ENCODE results near the gene TNIP1.
A peak's percentile ranks its signal among the peaks of the same experiment; 100 is the strongest.

The TNIP1 gene

GRCh38 chr5:151083081-151083676 lies 2.3 kb upstream of the TNIP1 start:
- no peak for DNase-seq (ENCODE audit: low spot score)

GRCh38 chr5:151082282-151082902 lies 1.6 kb upstream of the TNIP1 start:
- DNase-seq (ENCODE audit: low spot score), result peak; percentile 24

- no peak for DNase-seq (ENCODE audit: low spot score)
These were observed 822 bp upstream of the TNIP1 start for GRCh38 chr5:151081431-151082281.

DNA sequence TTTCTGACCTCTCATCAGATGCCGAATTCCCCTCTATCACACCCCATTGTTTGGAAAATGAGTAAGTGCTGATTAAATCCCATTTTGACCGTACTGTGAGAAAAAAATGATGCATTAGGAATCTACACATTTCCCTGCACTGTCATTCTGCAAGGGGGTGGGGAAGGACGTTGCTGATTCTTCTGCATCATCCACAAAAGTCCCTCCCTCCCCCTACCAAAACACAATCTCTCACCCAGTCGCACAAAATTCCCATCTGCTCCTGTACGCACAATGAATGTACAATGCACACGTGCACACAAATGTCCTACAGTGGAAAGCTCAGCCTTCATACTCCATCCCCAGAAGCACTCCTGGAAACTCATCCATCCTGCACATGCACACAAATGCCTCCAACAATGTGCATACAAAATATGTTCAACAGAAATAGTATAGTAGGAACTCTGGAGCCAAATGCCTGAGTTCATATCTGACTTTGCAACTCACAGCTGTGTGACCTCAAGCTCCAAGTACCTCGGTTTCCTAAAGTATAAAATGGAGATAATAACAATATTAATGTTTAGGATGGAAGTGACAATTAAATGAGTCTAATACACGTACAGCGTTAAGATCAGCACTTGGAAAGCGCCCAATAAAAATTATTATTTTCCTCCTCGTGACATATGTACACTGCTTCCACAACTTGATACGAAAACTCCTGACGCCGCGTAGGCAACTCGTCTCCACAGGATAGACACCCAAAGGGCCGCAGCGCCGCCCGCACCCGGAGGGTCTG lies 809 bp downstream of the TNIP1 start:
- no peak for DNase-seq (ENCODE audit: low spot score)

DNA sequence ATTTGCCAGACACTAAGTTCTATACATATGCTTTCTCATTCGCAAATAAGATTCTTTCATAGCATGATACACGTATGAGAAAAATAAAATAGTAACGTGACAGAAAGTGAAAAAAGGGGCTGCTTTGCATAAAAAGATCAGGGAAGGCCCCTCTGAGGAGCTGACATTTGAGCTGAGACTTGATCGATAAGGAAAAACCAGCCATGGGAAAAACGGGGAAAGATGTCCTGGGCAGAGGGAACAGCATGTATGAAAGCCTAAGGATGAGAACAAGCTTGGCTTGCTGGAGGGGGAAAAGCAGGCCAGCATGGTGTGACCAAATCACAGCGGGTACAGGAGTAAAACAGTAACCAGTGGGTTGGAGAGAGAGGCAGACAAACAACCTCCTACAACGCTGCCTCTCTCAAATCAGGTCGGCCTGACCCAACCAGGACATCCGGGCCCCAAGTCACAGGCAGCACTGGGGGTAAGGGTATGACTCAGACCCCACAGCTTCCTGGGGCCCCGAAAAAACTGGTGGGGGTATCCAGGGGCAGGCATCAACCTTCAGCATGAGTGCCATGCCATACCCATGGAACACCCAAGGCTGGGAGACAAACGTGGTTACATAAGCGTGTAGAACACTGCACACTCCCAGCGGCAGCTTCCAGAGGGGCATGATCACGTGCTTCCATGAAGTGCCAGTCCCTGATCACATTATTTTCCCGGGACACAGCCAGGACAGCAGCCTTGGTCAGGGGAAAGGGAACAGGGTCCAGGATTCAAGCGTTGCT lies 2.2 kb downstream of the TNIP1 start:
- DNase-seq (ENCODE audit: low spot score), result no peak

GRCh38 chr5:151077967-151078366 lies 2.9 kb downstream of the TNIP1 start:
- DNase-seq (ENCODE audit: low spot score), result no peak

DNA sequence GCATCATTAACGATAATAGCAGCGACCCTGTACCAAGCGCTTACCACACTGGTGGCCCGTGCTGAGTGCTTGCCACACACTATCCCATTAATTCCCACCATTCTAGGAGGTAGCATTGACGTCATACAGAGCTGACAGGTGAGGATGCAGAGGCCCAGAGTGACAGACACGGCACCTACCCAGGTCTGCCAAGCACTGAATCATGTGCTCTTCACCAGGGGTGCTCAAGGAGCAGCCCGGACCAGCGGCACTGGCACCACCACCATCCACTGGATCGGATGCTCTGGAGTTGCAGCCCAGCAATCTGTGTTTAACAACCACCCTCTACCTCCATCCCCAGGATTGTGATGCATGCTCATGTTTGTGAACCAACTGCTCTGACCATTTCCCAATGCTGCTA lies 3.4 kb downstream of the TNIP1 start:
- DNase-seq (ENCODE audit: low spot score), result no peak

- no peak for DNase-seq (ENCODE audit: low spot score)
These were observed 4.2 kb downstream of the TNIP1 start for GRCh38 chr5:151076616-151077015.

- no peak for DNase-seq (ENCODE audit: low spot score)
These were observed 5.0 kb downstream of the TNIP1 start for GRCh38 chr5:151075698-151076331.

DNA sequence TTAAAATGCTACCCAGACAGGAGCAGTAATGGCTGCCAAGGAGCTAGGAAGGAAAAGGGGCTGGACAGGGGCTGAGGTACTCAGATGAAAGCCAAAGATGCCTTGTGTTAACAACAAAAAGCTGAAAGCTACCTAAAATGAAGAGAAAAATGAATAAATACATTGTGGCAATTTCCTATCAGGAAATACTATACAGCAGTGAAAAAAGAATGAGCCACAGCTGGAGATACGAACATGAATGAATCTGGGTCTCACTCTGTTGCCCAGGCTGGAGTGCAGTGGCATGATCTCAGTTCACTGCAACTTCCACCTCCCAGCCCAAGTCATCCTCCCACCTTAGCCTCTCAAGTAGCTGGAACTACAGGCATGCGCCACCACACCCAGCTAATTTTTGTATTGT lies 6.3 kb downstream of the TNIP1 start:
- no peak for DNase-seq (ENCODE audit: low spot score)

GRCh38 chr5:151073280-151073679 lies 7.6 kb downstream of the TNIP1 start:
- DNase-seq (ENCODE audit: low spot score), result no peak

GRCh38 chr5:151072630-151073025 lies 8.2 kb downstream of the TNIP1 start:
- DNase-seq (ENCODE audit: low spot score), result no peak

DNA sequence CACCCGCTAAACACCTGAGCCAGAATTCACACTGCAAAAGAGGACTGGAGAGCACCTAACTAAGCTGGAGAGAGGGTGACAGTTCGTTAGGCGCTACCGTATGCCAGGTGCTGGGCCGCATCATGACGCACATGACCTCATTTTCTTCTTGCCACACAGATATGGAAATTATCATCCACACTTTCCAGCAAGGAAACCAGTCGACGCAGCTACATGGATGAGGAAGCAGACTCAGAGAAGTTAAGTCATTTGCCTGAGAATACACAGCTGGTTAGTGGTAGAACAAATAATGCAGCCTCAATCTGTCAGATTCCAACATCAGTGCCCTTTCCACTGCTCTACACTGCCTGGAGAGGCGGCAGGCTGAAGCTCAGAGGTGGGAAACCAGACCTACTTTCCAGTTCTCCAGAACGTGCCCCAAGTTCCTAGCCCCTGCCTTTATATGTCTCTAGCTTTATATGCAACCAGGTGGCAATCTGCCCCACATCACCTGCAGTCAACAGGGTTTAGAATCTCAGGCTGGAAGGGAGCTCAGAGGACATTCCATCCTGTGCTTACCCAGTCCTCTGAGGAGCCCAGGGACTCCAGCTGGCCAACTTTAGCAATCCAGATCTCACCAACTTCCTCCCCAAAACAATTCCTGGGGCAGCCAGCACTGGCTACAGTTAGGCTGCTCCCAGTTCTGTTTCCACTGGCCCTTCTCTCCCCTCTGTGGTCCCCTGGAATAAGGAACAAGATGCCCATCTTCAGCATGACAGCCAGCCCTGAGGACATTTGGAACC lies 8.8 kb downstream of the TNIP1 start:
- no peak for DNase-seq (ENCODE audit: low spot score)

DNA sequence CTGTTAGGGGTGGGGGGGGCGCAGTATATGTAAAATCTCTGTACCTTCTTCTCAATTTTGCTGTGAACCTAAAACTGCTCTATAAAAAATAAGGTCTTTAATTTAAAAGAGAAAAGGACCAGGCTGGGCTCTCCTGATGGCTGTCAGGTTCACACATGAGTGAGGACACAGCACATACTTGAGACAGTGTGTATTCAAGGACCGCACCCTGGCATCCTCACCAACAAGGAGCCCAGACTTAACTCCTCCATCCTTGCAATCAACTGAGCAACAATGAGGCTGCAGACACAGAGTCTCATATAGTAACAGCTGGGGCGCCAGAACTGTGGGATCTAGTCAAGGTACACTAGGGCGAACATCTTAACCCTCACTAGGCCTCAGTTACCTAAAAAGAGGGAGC lies 9.8 kb downstream of the TNIP1 start:
- DNase-seq (ENCODE audit: low spot score), result no peak

DNA sequence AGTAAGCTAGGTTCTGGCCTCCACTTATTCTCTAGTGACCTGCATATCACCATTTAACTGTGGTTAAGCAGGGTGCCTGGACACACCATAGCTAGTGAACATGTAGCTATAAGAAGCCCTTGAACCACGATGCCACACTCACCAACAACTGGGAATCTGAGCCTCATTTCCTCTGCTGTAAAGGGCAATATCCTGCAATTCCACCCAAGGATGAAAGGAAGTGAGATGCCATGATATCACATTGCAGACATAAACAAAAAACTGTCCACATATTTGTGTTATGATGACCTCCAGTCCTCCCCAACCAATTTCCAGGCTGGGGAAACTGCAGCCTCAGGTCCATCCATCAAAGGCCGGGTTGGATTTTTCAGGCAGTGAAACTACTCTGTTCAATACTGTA lies 10.4 kb downstream of the TNIP1 start:
- no peak for DNase-seq (ENCODE audit: low spot score)

GRCh38 chr5:151068433-151069197 lies 12.2 kb downstream of the TNIP1 start:
- DNase-seq (ENCODE audit: low spot score), result no peak

DNA sequence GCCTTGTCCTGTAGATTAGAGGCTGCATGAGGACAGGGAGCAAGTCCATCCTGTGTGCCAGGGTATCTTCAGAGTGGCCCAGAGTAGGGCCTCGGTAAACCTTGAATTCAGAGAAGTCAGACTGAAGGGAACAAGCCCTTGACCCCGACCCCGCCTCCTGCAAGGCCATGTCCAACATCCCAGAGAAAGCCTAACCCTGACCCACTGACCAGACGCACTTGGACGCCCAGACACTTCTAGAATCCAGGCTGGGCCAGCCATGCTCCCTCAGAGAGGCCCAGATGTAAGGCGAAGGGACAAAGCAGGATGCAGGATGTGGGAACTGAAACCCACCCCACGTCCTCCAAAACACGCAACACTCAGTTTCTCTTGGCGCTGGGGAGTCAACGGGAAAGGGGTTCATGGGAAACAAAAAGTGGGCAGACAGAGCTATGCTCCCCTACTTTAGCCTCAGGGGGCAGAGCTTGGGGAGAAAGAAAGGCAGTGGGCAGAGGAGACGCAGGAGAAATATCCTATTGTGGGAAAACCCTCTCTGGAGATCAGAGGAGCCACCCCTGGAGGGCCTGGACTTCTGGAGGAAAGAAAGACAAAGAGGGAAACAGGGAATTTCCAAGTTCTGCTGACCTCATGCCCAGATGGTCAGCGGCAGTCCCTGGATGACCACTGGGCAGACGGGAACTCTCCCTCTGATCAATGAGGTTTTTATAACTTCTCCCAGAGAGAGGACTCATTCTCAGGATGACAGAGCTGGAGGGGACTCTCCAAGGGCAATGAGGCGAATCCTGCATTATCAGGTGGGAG lies 13.0 kb downstream of the TNIP1 start:
- no peak for DNase-seq (ENCODE audit: low spot score)

- no peak for DNase-seq (ENCODE audit: low spot score)
These were observed 13.9 kb downstream of the TNIP1 start for GRCh38 chr5:151066920-151067319.

- no peak for DNase-seq (ENCODE audit: low spot score)
These were observed 15.2 kb downstream of the TNIP1 start for GRCh38 chr5:151065609-151066008.

Measured in putamen (tissue), 1 donor.